Testis (tissue), 3 donors: ENCODE data around the gene GPR34. TPM values are rescaled to one million over a fixed set of nuclear protein-coding genes. Genes with fewer than 3 reads are reported as not detected.
"Not testable (repeated sequence)": the region's sequence is repeated elsewhere in the genome, so short reads cannot be mapped to it uniquely, and the experiment has no call there.

Experiments used
- DNase-seq: peaks from one replicate; pipeline ENCODE4 v3.0.0-alpha.2; 2019
- H3K27ac ChIP-seq, 2 donors: fragments of 200-600 bp; sonication (generic); one replicate each; pipeline ENCODE4 v1.5.1; 2019
- H3K27me3 ChIP-seq: fragments of 200-600 bp; sonication (generic); one replicate; pipeline ENCODE4 v1.5.1; 2019
- H3K36me3 ChIP-seq: fragments of 200-600 bp; sonication (generic); one replicate; pipeline ENCODE4 v1.5.1; 2017; ENCODE audit warnings: low read depth; ENCODE audit errors: missing control alignments
- H3K4me1 ChIP-seq: fragments of 200-600 bp; sonication (generic); one replicate; pipeline ENCODE4 v1.5.1; 2019
- H3K4me3 ChIP-seq, 2 donors: fragments of 200-600 bp; sonication (generic); one replicate each; pipeline ENCODE4 v1.5.1; 2017 to 2019
- H3K9me3 ChIP-seq: fragments of 200-600 bp; sonication (generic); one replicate; pipeline ENCODE4 v1.5.1; 2017
- POLR2A ChIP-seq: fragments of 450-650 bp; IDR thresholded peaks from one replicate; pipeline ENCODE4 v1.6.1; 2017; ENCODE audit warnings: antibody characterized with exemption, mild to moderate bottlenecking, moderate library complexity
- WGBS, 2 donors: methylation state at CpG; one replicate each; pipeline ENCODE4 v1.1.5; 2018; 5-methylcytosine and 5-hydroxymethylcytosine counted together
- intact Hi-C: fragments of 100-400 bp; cut with DNase I; formaldehyde crosslinking; loops from one replicate; pipeline ENCODE4 v1.15.1; 2023; ENCODE audit warnings: low total_unique reads
- polyA plus RNA-seq: library from polyadenylated mRNA; stranded (reverse); fragments of 350-450 nt; fragmentation: Illumina TruSeq; extraction: RNeasy Lipid Tissue Mini Kit (QIAGEN cat#74804); gene quantifications from one replicate; pipeline ENCODE4 v1.2.3, GENCODE V29; 2014; ENCODE audit warnings: low read depth, low replicate concordance; ENCODE audit not compliant: insufficient read depth
- total RNA-seq, 2 donors: library from RNA; depleted of rRNA; stranded (reverse); fragments of >200 nt; gene quantifications; one replicate each; pipeline ENCODE4 v1.2.3, GENCODE V29; 2016
- TF ChIP-seq, protein P1 (sequence below), 3 experiments: fragments of 450-650 bp in 2 of 3; fragments of 200-600 bp in 1 of 3; sonication (generic) in 1 of 3; IDR thresholded peaks; one replicate each; pipeline ENCODE4 v1.5.1; 2016 to 2019; ENCODE audit warnings: antibody characterized with exemption in 3 of 3, mild to moderate bottlenecking in 2 of 3, moderate library complexity in 1 of 3

The GPR34 gene
- total and polyA plus RNA-seq, 3 donors from 2014 or later: 1.0 to 3.8 (median 3.5) TPM

DNA sequence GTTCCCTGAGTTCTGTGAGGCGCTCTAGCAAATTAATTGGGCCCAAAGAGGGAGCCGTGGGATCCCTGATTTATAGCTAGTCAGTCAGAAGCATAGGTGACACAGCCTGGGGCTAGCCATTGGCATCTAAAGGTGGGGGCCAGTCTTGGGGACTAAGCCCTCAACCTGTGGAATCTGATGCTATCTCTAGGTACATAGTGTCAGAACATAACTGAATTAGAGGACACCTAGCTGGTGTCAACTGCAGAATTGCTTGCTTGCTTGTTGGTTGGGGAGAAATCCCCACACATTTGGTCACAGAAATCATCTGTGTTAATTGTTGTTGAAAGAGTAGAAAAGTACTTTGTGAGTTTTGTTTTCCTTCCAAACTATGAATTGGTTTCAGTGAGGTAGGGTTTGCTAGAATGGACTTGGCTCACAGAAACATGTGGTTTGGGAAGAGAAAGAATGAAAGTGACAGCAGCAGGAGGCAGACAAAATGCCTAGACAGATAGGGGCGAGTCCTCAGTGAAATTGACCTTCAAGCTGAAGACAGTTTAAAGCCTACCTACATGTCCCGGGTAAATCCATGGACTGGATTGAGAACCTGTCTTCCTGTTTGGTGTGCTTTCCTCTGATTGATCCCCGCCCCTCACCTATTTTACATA is 22.4 kb downstream of the GPR34 start:
- H3K27me3 ChIP-seq: no peaks in the 10 kb centered on the region
- H3K36me3 ChIP-seq: no peaks in the 10 kb centered on the region
- 94 to 95% methylated on average over 5 of the region's 5 CpGs for WGBS, 2 donors
- no peak for DNase-seq
- no peaks in the 10 kb centered on the region for H3K4me1 ChIP-seq
- H3K4me3 ChIP-seq: no peak overlapping the region
- TF ChIP-seq POLR2A: no peak
- TF ChIP-seq, protein P1, sequence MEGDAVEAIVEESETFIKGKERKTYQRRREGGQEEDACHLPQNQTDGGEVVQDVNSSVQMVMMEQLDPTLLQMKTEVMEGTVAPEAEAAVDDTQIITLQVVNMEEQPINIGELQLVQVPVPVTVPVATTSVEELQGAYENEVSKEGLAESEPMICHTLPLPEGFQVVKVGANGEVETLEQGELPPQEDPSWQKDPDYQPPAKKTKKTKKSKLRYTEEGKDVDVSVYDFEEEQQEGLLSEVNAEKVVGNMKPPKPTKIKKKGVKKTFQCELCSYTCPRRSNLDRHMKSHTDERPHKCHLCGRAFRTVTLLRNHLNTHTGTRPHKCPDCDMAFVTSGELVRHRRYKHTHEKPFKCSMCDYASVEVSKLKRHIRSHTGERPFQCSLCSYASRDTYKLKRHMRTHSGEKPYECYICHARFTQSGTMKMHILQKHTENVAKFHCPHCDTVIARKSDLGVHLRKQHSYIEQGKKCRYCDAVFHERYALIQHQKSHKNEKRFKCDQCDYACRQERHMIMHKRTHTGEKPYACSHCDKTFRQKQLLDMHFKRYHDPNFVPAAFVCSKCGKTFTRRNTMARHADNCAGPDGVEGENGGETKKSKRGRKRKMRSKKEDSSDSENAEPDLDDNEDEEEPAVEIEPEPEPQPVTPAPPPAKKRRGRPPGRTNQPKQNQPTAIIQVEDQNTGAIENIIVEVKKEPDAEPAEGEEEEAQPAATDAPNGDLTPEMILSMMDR (IDR thresholded peaks at IDR 0.05): no peak
- no peak overlapping the region for H3K27ac ChIP-seq
- H3K9me3 ChIP-seq: no peaks in the 10 kb centered on the region
- intact Hi-C loops: no loop called here

DNA sequence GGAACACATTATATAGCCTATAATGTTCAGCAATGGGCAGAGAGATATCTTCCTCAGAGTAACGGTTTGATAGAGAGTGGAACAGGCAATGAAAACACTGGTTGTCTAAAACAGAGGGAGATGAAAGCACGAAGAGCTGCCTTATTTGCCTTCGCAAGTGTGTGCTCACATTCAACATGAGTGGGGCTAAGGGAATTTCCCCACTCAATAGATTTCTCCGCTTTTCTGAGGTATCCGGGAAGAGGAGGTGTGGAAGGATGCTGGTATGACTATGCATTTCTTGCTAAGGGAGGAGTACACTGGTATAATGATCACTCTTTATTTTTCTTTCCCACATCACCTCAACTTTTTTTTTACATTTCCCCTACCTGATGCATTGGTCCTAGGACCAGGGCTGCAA is 27.4 kb downstream of the GPR34 start:
- no peak overlapping the region for H3K27ac ChIP-seq
- intact Hi-C loops: no loop called here
- H3K4me3 ChIP-seq: no peak overlapping the region
- WGBS, 2 donors: 74 to 91% methylated on average over 4 to 5 of the region's 5 CpGs
- no peaks in the 10 kb centered on the region for H3K27me3 ChIP-seq
- TF ChIP-seq, protein P1 (IDR thresholded peaks at IDR 0.05): no peak
- no peak for TF ChIP-seq POLR2A
- DNase-seq: no peak
- no peaks in the 10 kb centered on the region for H3K4me1 ChIP-seq
- H3K36me3 ChIP-seq: no peaks in the 10 kb centered on the region
- no peaks in the 10 kb centered on the region for H3K9me3 ChIP-seq

DNA sequence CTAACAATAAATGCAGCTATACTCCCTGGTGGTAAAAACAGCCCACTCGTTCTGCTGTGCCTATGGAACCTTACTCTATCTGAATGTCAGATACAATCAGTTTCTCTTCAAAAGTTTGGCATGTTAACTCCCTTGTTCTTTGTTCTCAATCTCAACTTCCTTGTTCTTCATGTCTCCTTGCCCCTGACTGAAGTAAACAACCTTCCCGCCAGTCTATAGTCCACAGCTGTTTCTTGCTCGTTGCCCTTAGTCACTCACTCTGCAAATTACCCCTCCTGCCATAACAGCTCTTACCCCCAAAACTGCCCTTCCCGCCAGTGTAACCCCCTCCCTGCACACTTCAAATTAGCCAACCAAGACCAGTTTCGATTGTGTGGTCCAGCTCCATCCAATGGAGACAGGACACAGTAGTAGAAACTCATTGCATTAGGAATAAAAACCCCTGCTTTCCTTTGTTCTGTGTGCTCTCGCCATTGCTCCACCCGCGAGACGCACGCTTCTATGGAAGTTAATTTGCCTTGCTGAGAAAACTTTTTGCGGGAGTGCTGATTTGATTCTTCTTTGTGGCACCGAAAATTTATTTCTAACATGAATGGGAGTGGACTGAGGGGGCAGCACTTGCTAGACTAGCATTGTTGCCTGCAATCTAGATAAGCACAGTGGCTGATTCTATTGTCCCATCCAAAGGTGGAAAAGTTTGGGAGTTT is 28.1 kb downstream of the GPR34 start:
- TF ChIP-seq, protein P1 (IDR thresholded peaks at IDR 0.05): no peak
- no peak for TF ChIP-seq POLR2A
- H3K27me3 ChIP-seq: no peaks in the 10 kb centered on the region
- 79 to 87% methylated on average over 12 of the region's 12 CpGs for WGBS, 2 donors
- H3K36me3 ChIP-seq: no peaks in the 10 kb centered on the region
- H3K4me3 ChIP-seq: no peak overlapping the region
- intact Hi-C loops: no loop called here
- H3K9me3 ChIP-seq: no peaks in the 10 kb centered on the region
- H3K27ac ChIP-seq: no peak overlapping the region
- DNase-seq: no peak
- no peaks in the 10 kb centered on the region for H3K4me1 ChIP-seq

- intact Hi-C loops: no loop called here
- no peaks in the 10 kb centered on the region for H3K9me3 ChIP-seq
- DNase-seq: no peak
- TF ChIP-seq POLR2A: no peak
- TF ChIP-seq, protein P1 (IDR thresholded peaks at IDR 0.05): no peak
- H3K27me3 ChIP-seq: no peaks in the 10 kb centered on the region
- H3K4me1 ChIP-seq: no peaks in the 10 kb centered on the region
- H3K4me3 ChIP-seq: no peak overlapping the region
- WGBS, 2 donors: 83 to 85% methylated on average over 3 to 4 of the region's 4 CpGs
- H3K27ac ChIP-seq: no peak overlapping the region
- H3K36me3 ChIP-seq: no peaks in the 10 kb centered on the region
Observed at GRCh38 chrX:41718481-41719235, 29.9 kb downstream of the GPR34 start.

- intact Hi-C loops, H3K27ac ChIP-seq, H3K4me1 ChIP-seq, H3K4me3 ChIP-seq, H3K9me3 ChIP-seq, H3K27me3 ChIP-seq, DNase-seq, H3K36me3 ChIP-seq: not testable (repeated sequence)
- whole genome bisulfite sequencing, 2 donors: 71 to 89% methylated on average over 3 to 6 of the region's 6 CpGs
Observed at GRCh38 chrX:41719610-41720009, 30.8 kb downstream of the GPR34 start.
